Liver (tissue), 3 donors: ENCODE measurements around the gene CLRN3.

ENCODE experiments used
- EGR1 ChIP-seq, 2 donors: IDR thresholded peaks; 2 replicates each; pipeline ENCODE4 v1.6.1; 2016 to 2018; ENCODE audit warnings: antibody characterized with exemption in 2 of 2, low read depth in 2 of 2
- FOXA1 ChIP-seq: IDR thresholded peaks from 2 replicates; pipeline ENCODE4 v1.6.1; 2016; ENCODE audit warnings: antibody characterized with exemption
- JUND ChIP-seq, 2 donors: IDR thresholded peaks; 2 replicates each; pipeline ENCODE4 v1.6.1; 2016; ENCODE audit warnings: antibody characterized with exemption in 2 of 2
- NR2F2 ChIP-seq: IDR thresholded peaks from 2 replicates; pipeline ENCODE4 v1.6.1; 2016; ENCODE audit warnings: antibody characterized with exemption
- RAD21 ChIP-seq, 2 donors: IDR thresholded peaks; 2 replicates each; pipeline ENCODE4 v1.6.1; 2016; ENCODE audit warnings: antibody characterized with exemption in 2 of 2, mild to moderate bottlenecking in 2 of 2
- SP1 ChIP-seq: IDR thresholded peaks from 2 replicates; pipeline ENCODE4 v1.6.1; 2018; ENCODE audit warnings: antibody characterized with exemption, mild to moderate bottlenecking
- TAF1 ChIP-seq: conservative IDR thresholded peaks from 2 replicates; pipeline ENCODE4 v1.6.1; 2016; ENCODE audit warnings: antibody characterized with exemption, mild to moderate bottlenecking
- TF ChIP-seq, protein P1 (sequence below): fragments of 150-350 bp; IDR thresholded peaks from 2 replicates; pipeline ENCODE4 v1.5.1; 2017; ENCODE audit warnings: improper control_type of control experiment, low read depth, low read length; ENCODE audit not compliant: missing input control
- TF ChIP-seq, protein P2 (sequence below): IDR thresholded peaks from 2 replicates; pipeline ENCODE4 v1.6.1; 2016; ENCODE audit warnings: antibody characterized with exemption
- TF ChIP-seq, protein P3 (sequence below): IDR thresholded peaks from 2 replicates; pipeline ENCODE4 v1.6.1; 2016; ENCODE audit warnings: antibody characterized with exemption, mild to moderate bottlenecking
- TF ChIP-seq, protein P4 (sequence below): IDR thresholded peaks from 2 replicates; pipeline ENCODE4 v1.6.1; 2016; ENCODE audit warnings: antibody characterized with exemption
- donor health status: healthy.
- donor health status: healthy.

DNA sequence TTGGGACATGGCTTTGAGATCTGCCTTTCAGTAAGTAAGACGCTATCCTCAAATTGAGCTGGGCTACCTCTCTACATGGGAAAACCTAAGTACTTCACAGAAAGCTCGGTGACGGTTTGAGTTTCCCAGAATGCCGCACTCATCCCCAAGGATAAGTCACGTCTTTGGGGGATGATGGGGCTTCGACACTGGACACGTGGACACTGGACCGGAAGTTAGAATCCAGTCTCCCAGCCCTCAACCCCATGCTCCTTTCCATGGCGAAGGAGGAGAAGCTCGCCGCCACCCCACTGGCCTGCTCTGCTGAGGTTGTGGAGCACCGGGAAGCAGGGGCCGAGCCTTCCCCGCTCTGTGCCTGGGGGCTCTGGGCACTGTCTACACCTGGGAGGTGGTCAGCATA lies 41.6 kb upstream of the CLRN3 start:
- TF ChIP-seq, protein P1, sequence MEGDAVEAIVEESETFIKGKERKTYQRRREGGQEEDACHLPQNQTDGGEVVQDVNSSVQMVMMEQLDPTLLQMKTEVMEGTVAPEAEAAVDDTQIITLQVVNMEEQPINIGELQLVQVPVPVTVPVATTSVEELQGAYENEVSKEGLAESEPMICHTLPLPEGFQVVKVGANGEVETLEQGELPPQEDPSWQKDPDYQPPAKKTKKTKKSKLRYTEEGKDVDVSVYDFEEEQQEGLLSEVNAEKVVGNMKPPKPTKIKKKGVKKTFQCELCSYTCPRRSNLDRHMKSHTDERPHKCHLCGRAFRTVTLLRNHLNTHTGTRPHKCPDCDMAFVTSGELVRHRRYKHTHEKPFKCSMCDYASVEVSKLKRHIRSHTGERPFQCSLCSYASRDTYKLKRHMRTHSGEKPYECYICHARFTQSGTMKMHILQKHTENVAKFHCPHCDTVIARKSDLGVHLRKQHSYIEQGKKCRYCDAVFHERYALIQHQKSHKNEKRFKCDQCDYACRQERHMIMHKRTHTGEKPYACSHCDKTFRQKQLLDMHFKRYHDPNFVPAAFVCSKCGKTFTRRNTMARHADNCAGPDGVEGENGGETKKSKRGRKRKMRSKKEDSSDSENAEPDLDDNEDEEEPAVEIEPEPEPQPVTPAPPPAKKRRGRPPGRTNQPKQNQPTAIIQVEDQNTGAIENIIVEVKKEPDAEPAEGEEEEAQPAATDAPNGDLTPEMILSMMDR = no peak
- no peak for TF ChIP-seq SP1
- TF ChIP-seq RAD21 (IDR thresholded peaks at IDR 0.05) = no peak
- no peak for TF ChIP-seq TAF1
- TF ChIP-seq FOXA1 = no peak
- no peak for TF ChIP-seq JUND (IDR thresholded peaks at IDR 0.05)
- no peak for TF ChIP-seq NR2F2
- TF ChIP-seq, protein P2, sequence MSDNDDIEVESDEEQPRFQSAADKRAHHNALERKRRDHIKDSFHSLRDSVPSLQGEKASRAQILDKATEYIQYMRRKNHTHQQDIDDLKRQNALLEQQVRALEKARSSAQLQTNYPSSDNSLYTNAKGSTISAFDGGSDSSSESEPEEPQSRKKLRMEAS = no peak
- TF ChIP-seq, protein P3, sequence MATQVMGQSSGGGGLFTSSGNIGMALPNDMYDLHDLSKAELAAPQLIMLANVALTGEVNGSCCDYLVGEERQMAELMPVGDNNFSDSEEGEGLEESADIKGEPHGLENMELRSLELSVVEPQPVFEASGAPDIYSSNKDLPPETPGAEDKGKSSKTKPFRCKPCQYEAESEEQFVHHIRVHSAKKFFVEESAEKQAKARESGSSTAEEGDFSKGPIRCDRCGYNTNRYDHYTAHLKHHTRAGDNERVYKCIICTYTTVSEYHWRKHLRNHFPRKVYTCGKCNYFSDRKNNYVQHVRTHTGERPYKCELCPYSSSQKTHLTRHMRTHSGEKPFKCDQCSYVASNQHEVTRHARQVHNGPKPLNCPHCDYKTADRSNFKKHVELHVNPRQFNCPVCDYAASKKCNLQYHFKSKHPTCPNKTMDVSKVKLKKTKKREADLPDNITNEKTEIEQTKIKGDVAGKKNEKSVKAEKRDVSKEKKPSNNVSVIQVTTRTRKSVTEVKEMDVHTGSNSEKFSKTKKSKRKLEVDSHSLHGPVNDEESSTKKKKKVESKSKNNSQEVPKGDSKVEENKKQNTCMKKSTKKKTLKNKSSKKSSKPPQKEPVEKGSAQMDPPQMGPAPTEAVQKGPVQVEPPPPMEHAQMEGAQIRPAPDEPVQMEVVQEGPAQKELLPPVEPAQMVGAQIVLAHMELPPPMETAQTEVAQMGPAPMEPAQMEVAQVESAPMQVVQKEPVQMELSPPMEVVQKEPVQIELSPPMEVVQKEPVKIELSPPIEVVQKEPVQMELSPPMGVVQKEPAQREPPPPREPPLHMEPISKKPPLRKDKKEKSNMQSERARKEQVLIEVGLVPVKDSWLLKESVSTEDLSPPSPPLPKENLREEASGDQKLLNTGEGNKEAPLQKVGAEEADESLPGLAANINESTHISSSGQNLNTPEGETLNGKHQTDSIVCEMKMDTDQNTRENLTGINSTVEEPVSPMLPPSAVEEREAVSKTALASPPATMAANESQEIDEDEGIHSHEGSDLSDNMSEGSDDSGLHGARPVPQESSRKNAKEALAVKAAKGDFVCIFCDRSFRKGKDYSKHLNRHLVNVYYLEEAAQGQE = no peak
- no peak for TF ChIP-seq EGR1 (IDR thresholded peaks at IDR 0.05; ENCODE audit: low read depth in 2 of 2)
- TF ChIP-seq, protein P4, sequence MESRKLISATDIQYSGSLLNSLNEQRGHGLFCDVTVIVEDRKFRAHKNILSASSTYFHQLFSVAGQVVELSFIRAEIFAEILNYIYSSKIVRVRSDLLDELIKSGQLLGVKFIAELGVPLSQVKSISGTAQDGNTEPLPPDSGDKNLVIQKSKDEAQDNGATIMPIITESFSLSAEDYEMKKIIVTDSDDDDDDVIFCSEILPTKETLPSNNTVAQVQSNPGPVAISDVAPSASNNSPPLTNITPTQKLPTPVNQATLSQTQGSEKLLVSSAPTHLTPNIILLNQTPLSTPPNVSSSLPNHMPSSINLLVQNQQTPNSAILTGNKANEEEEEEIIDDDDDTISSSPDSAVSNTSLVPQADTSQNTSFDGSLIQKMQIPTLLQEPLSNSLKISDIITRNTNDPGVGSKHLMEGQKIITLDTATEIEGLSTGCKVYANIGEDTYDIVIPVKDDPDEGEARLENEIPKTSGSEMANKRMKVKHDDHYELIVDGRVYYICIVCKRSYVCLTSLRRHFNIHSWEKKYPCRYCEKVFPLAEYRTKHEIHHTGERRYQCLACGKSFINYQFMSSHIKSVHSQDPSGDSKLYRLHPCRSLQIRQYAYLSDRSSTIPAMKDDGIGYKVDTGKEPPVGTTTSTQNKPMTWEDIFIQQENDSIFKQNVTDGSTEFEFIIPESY = no peak
